Measurements from ENCODE around the gene CEBPA. TPM values are rescaled to one million over a fixed set of nuclear protein-coding genes. Genes with fewer than 3 reads are reported as not detected.

The CEBPA gene
- total and polyA plus RNA-seq, 10 of the 15 experiments (the other 5 are each of a cell fraction or from before 2014, with no cell fraction given) = 0.04 to 0.36 (median 0.13) TPM; not detected in 4

DNA sequence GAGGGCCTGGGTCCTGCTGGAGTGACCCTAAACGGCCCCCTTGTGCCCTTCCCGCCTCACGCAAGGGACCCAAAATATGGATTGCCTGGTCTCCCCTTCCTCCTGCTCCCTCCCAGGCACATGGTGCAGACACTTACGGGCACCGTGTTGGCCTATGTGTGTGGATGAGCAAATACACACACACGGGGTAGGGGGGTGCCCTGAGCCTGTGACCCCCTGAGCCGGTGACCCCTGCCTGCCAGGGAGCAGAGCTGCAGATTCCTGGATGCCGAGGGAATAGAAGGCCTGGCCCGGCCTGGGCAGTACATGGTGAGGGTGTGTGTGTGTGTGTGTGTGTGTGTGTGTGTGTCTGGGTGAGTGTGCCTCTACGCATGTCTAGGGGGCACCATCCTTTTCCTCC is 33.3 kb downstream of the CEBPA start (continued):
- TF ChIP-seq, protein P1, sequence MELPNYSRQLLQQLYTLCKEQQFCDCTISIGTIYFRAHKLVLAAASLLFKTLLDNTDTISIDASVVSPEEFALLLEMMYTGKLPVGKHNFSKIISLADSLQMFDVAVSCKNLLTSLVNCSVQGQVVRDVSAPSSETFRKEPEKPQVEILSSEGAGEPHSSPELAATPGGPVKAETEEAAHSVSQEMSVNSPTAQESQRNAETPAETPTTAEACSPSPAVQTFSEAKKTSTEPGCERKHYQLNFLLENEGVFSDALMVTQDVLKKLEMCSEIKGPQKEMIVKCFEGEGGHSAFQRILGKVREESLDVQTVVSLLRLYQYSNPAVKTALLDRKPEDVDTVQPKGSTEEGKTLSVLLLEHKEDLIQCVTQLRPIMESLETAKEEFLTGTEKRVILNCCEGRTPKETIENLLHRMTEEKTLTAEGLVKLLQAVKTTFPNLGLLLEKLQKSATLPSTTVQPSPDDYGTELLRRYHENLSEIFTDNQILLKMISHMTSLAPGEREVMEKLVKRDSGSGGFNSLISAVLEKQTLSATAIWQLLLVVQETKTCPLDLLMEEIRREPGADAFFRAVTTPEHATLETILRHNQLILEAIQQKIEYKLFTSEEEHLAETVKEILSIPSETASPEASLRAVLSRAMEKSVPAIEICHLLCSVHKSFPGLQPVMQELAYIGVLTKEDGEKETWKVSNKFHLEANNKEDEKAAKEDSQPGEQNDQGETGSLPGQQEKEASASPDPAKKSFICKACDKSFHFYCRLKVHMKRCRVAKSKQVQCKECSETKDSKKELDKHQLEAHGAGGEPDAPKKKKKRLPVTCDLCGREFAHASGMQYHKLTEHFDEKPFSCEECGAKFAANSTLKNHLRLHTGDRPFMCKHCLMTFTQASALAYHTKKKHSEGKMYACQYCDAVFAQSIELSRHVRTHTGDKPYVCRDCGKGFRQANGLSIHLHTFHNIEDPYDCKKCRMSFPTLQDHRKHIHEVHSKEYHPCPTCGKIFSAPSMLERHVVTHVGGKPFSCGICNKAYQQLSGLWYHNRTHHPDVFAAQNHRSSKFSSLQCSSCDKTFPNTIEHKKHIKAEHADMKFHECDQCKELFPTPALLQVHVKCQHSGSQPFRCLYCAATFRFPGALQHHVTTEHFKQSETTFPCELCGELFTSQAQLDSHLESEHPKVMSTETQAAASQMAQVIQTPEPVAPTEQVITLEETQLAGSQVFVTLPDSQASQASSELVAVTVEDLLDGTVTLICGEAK (IDR thresholded peaks at IDR 0.05; ENCODE audit: borderline replicate concordance) = no peak
- TF ChIP-seq SUPT20H (IDR thresholded peaks at IDR 0.05; ENCODE audit: borderline replicate concordance, control insufficient read depth, low read depth, low read length) = no peak
- TF ChIP-seq, protein P2, sequence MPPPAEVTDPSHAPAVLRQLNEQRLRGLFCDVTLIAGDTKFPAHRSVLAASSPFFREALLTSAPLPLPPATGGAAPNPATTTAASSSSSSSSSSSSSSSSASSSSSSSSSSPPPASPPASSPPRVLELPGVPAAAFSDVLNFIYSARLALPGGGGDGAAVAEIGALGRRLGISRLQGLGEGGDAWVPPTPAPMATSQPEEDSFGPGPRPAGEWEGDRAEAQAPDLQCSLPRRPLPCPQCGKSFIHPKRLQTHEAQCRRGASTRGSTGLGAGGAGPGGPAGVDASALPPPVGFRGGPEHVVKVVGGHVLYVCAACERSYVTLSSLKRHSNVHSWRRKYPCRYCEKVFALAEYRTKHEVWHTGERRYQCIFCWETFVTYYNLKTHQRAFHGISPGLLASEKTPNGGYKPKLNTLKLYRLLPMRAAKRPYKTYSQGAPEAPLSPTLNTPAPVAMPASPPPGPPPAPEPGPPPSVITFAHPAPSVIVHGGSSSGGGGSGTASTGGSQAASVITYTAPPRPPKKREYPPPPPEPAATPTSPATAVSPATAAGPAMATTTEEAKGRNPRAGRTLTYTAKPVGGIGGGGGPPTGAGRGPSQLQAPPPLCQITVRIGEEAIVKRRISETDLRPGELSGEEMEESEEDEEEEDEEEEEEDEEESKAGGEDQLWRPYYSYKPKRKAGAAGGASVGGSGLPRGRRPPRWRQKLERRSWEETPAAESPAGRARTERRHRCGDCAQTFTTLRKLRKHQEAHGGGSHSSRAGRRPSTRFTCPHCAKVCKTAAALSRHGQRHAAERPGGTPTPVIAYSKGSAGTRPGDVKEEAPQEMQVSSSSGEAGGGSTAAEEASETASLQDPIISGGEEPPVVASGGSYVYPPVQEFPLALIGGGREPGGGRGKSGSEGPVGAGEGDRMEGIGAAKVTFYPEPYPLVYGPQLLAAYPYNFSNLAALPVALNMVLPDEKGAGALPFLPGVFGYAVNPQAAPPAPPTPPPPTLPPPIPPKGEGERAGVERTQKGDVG (CRISPR knock-in tag; IDR thresholded peaks at IDR 0.05) = no peak
- TF ChIP-seq KLF5 (IDR thresholded peaks at IDR 0.05; ENCODE audit: partially characterized antibody) = no peak
- TF ChIP-seq IKZF1 (conservative IDR thresholded peaks at IDR 0.05) = no peak
- no peak for TF ChIP-seq YBX1 (IDR thresholded peaks at IDR 0.05)
- no peak for TF ChIP-seq ESRRA (IDR thresholded peaks at IDR 0.05; ENCODE audit: low read length)
- no peak for TF ChIP-seq TCF12 (IDR thresholded peaks at IDR 0.05; ENCODE audit: low read depth, low read length)
- TF ChIP-seq, protein P3, sequence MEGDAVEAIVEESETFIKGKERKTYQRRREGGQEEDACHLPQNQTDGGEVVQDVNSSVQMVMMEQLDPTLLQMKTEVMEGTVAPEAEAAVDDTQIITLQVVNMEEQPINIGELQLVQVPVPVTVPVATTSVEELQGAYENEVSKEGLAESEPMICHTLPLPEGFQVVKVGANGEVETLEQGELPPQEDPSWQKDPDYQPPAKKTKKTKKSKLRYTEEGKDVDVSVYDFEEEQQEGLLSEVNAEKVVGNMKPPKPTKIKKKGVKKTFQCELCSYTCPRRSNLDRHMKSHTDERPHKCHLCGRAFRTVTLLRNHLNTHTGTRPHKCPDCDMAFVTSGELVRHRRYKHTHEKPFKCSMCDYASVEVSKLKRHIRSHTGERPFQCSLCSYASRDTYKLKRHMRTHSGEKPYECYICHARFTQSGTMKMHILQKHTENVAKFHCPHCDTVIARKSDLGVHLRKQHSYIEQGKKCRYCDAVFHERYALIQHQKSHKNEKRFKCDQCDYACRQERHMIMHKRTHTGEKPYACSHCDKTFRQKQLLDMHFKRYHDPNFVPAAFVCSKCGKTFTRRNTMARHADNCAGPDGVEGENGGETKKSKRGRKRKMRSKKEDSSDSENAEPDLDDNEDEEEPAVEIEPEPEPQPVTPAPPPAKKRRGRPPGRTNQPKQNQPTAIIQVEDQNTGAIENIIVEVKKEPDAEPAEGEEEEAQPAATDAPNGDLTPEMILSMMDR (IDR thresholded peaks at IDR 0.05 in 2 of 3, conservative IDR thresholded peaks at IDR 0.05 in 1 of 3; ENCODE audit: control insufficient read depth in 2 of 3, extremely low read depth in 1 of 3, insufficient read depth in 1 of 3, low read depth in 3 of 3, low read length in 3 of 3) = no peak
- no peak for TF ChIP-seq SMAD5 (IDR thresholded peaks at IDR 0.05; ENCODE audit: low read depth)
- no peak for TF ChIP-seq DPF2 (IDR thresholded peaks at IDR 0.05)
- TF ChIP-seq NRF1 (conservative IDR thresholded peaks at IDR 0.05; ENCODE audit: low read depth, low read length) = no peak
- no peak for TF ChIP-seq ETV6 (conservative IDR thresholded peaks at IDR 0.05 in 1 of 2, IDR thresholded peaks at IDR 0.05 in 1 of 2; ENCODE audit: borderline replicate concordance in 1 of 2, low read depth in 1 of 2)

Data from GM12878 (cell line).